Activated CD8-positive, alpha-beta T cell treated with anti-CD3 and anti-CD28 coated beads, Interleukin-2, amount 10 ng/mL, durations not matched to agents 7 days and 5 days (primary cell): ENCODE measurements around the gene CNTN1. TPM values are rescaled to one million over a fixed set of nuclear protein-coding genes. Genes with fewer than 3 reads are reported as not detected.

ENCODE experiments used
- ATAC-seq: fragments of 150-1000 bp; cut with Tn5 transposase; one replicate; pipeline ENCODE4 v1.10.0; 2021; ENCODE audit warnings: moderate library complexity
- CTCF ChIA-PET: fragments of 350-600 bp; sonication (Branson Sonifier 250); formaldehyde crosslinking; loops from one replicate; lab custom pipeline; 2021; ENCODE audit warnings: antibody characterized with exemption; lab: Charles Lee
- POLR2A ChIA-PET: fragments of 350-600 bp; sonication (Branson Sonifier 250); formaldehyde crosslinking; loops from one replicate; lab custom pipeline; 2021; ENCODE audit warnings: antibody characterized with exemption; lab: Charles Lee
- DNase-seq: peaks from one replicate; pipeline ENCODE4 v3.0.0-alpha.2; 2020
- H3K27ac Mint-ChIP-seq: one replicate; pipeline ENCODE4 v1.8.0; 2021; ENCODE audit warnings: mild to moderate bottlenecking, mixed read lengths
- H3K27me3 Mint-ChIP-seq: one replicate; pipeline ENCODE4 v1.8.0; 2021; ENCODE audit warnings: low read depth, mixed read lengths
- H3K36me3 Mint-ChIP-seq: one replicate; pipeline ENCODE4 v1.8.0; 2021; ENCODE audit warnings: low read depth, mixed read lengths
- H3K4me1 Mint-ChIP-seq: one replicate; pipeline ENCODE4 v1.8.0; 2021; ENCODE audit warnings: low read depth, mixed read lengths
- H3K4me3 Mint-ChIP-seq: one replicate; pipeline ENCODE4 v1.8.0; 2021; ENCODE audit warnings: mild to moderate bottlenecking, mixed read lengths
- H3K9me3 Mint-ChIP-seq: one replicate; pipeline ENCODE4 v1.8.0; 2022; ENCODE audit warnings: mixed read lengths; ENCODE audit not compliant: insufficient read depth
- total RNA-seq, 2 experiments: library from RNA; stranded (reverse); gene quantifications; one replicate each; pipeline ENCODE4 v1.2.3, GENCODE V29; 2021

Gene CNTN1
- total RNA-seq, 2 experiments from 2014 or later = not detected

DNA sequence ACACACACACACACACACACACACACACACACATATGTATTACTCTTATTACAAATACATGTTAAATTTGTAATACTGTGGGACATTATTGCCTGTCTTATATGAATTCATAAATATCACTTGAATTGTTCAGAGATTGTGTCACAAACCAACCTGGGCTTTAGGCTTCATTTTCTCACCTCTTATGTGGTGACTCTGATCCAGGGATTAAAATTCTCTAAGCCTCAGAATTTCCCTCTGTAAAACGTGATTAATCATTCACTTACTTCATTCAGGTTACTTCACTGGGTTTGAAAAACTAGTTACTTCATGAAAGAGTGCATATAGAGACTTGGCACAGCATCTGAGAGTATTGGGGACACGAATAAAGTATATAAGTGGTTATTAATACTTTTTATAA lies 255.6 kb downstream of the CNTN1 start:
- ChIA-PET POLR2A (no interaction called here), CTCF (interaction anchor here (2.5 kb wide), 1 partner anchor 1076 kb away, joined by 19 read pairs; no protein-coding TSS in a partner anchor)
- no peak overlapping the region for H3K4me3 Mint-ChIP-seq
- DNase-seq = no peak
- no peaks in the 10 kb centered on the region for H3K4me1 Mint-ChIP-seq
- no peaks in the 10 kb centered on the region for H3K27me3 Mint-ChIP-seq
- H3K9me3 Mint-ChIP-seq = no peaks in the 10 kb centered on the region
- H3K36me3 Mint-ChIP-seq = no peaks in the 10 kb centered on the region
- no peak overlapping the region for H3K27ac Mint-ChIP-seq
- no peak for ATAC-seq

GRCh38 chr12:40953076-40953475 lies 260.8 kb downstream of the CNTN1 start:
- no peak overlapping the region for H3K27ac Mint-ChIP-seq
- no peak for DNase-seq
- no peak overlapping the region for H3K4me3 Mint-ChIP-seq
- H3K4me1 Mint-ChIP-seq = no peaks in the 10 kb centered on the region
- H3K36me3 Mint-ChIP-seq = no peaks in the 10 kb centered on the region
- POLR2A ChIA-PET = no interaction called here
- no peaks in the 10 kb centered on the region for H3K27me3 Mint-ChIP-seq
- no peaks in the 10 kb centered on the region for H3K9me3 Mint-ChIP-seq
- no peak for ATAC-seq
- CTCF ChIA-PET = no interaction called here

DNA sequence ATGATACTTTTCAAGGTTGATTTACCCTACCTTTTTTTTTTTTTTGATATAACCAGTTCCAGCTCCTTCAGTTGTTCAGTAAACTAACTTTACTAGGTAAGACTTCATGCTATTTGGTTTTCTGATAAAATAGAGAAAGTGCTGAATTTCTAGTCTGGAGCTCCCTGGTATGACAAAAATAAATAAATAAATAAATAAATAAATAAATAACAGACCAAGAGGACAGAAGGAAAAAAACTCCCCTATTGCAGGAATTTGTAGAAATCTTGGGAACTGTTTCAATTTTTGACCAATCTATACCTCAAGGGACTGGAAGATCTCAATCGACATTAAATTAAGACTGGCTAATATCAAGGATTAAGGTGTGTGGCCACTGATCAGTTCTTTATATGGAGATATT lies 265.2 kb downstream of the CNTN1 start:
- CTCF ChIA-PET = no interaction called here
- POLR2A ChIA-PET = no interaction called here
- Mint-ChIP-seq H3K4me3 (no peak overlapping the region), H3K27me3 (no peaks in the 10 kb centered on the region), H3K27ac (no peak overlapping the region), H3K9me3 (no peaks in the 10 kb centered on the region), H3K4me1 (no peaks in the 10 kb centered on the region), H3K36me3 (no peaks in the 10 kb centered on the region)
- DNase-seq (no peak), ATAC-seq (no peak)

- Mint-ChIP-seq H3K9me3 (no peaks in the 10 kb centered on the region), H3K4me1 (no peaks in the 10 kb centered on the region), H3K27me3 (no peaks in the 10 kb centered on the region), H3K27ac (no peak overlapping the region), H3K36me3 (no peaks in the 10 kb centered on the region), H3K4me3 (no peak overlapping the region)
- ChIA-PET POLR2A (no interaction called here), CTCF (no interaction called here)
- DNase-seq = no peak
- ATAC-seq = no peak
Measured at GRCh38 chr12:40959041-40959440, 266.8 kb downstream of the CNTN1 start.

- POLR2A ChIA-PET = no interaction called here
- H3K27ac Mint-ChIP-seq = no peak overlapping the region
- no peaks in the 10 kb centered on the region for H3K36me3 Mint-ChIP-seq
- H3K4me1 Mint-ChIP-seq = no peaks in the 10 kb centered on the region
- H3K4me3 Mint-ChIP-seq = no peak overlapping the region
- ATAC-seq (no peak), DNase-seq (no peak)
- CTCF ChIA-PET = no interaction called here
- no peaks in the 10 kb centered on the region for H3K9me3 Mint-ChIP-seq
- H3K27me3 Mint-ChIP-seq = no peaks in the 10 kb centered on the region
Measured at GRCh38 chr12:40963751-40964150, 271.5 kb downstream of the CNTN1 start.

GRCh38 chr12:40969796-40970195 lies 277.6 kb downstream of the CNTN1 start:
- H3K4me3 Mint-ChIP-seq = no peak overlapping the region

GRCh38 chr12:40970320-40970907 lies 278.2 kb downstream of the CNTN1 start:
- H3K4me3 Mint-ChIP-seq = no peak overlapping the region
- POLR2A ChIA-PET = no interaction called here
- CTCF ChIA-PET = no interaction called here
- no peaks in the 10 kb centered on the region for H3K9me3 Mint-ChIP-seq
- no peaks in the 10 kb centered on the region for H3K36me3 Mint-ChIP-seq
- no peaks in the 10 kb centered on the region for H3K4me1 Mint-ChIP-seq
- DNase-seq = no peak
- no peak for ATAC-seq
- no peaks in the 10 kb centered on the region for H3K27me3 Mint-ChIP-seq
- no peak overlapping the region for H3K27ac Mint-ChIP-seq

More at GRCh38 chr12:40969796-40970195, 277.6 kb downstream of the CNTN1 start:
- H3K9me3 Mint-ChIP-seq = no peaks in the 10 kb centered on the region
- DNase-seq (no peak), ATAC-seq (no peak)
- POLR2A ChIA-PET = no interaction called here
- CTCF ChIA-PET = no interaction called here
- no peaks in the 10 kb centered on the region for H3K4me1 Mint-ChIP-seq
- H3K27ac Mint-ChIP-seq = no peak overlapping the region
- no peaks in the 10 kb centered on the region for H3K36me3 Mint-ChIP-seq
- no peaks in the 10 kb centered on the region for H3K27me3 Mint-ChIP-seq

GRCh38 chr12:40971911-40972310 lies 279.7 kb downstream of the CNTN1 start:
- no peak for DNase-seq
- no peak for ATAC-seq
- ChIA-PET POLR2A (no interaction called here), CTCF (no interaction called here)
- Mint-ChIP-seq H3K36me3 (no peaks in the 10 kb centered on the region), H3K4me3 (no peak overlapping the region), H3K27me3 (no peaks in the 10 kb centered on the region), H3K4me1 (no peaks in the 10 kb centered on the region), H3K9me3 (no peaks in the 10 kb centered on the region), H3K27ac (no peak overlapping the region)

- Mint-ChIP-seq H3K4me1 (no peaks in the 10 kb centered on the region), H3K27me3 (no peaks in the 10 kb centered on the region), H3K27ac (no peak overlapping the region), H3K9me3 (no peaks in the 10 kb centered on the region), H3K36me3 (no peaks in the 10 kb centered on the region), H3K4me3 (no peak overlapping the region)
- ATAC-seq = no peak
- POLR2A ChIA-PET = no interaction called here
- no peak for DNase-seq
- CTCF ChIA-PET = no interaction called here
Measured at GRCh38 chr12:40976546-40976945, 284.3 kb downstream of the CNTN1 start.

DNA sequence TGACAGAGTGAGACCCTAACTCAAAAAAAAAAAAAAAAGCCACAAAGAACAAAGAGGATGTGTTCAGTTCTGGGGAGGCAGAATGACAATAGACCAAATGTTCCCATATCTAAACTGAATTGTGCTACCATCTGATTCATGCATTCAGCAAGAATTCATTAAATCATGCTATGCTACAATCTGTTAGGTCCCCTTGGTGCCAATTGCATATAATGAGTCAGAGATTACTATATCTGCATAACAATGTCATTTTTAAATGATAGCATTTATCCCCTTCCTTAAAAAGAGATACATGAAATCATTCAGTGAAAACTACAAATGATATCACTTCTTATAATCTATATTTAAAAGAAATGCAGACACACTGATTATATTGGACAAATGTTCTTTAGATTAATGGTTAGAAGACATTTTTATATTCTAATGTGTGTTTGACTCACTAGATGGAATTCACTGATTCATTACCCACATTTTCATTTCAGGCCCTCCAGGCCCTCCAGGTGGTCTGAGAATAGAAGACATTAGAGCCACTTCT lies 288.3 kb downstream of the CNTN1 start:
- no peaks in the 10 kb centered on the region for H3K4me1 Mint-ChIP-seq
- ATAC-seq (no peak), DNase-seq (no peak)
- ChIA-PET CTCF (no interaction called here), POLR2A (no interaction called here)
- no peaks in the 10 kb centered on the region for H3K27me3 Mint-ChIP-seq
- H3K9me3 Mint-ChIP-seq = no peaks in the 10 kb centered on the region
- H3K4me3 Mint-ChIP-seq = no peak overlapping the region
- no peak overlapping the region for H3K27ac Mint-ChIP-seq
- no peaks in the 10 kb centered on the region for H3K36me3 Mint-ChIP-seq

DNA sequence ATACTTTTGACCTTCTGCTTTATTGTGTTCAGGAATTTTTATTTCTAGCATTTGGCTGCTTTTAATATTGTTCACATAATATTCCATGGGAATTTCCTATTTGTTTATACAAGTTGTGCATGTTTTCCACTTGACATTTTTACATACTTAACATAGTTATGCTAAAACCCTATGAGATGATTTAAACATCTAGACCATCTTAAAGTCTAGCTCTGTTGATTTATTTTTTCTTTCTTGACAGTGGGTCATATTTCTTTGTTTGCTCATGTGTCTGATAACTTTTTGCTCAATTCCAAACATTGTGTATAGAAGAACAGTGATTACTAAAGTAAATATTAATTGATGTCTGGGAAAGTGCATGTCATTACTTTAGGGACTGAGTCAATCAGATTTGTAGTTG lies 293.8 kb downstream of the CNTN1 start:
- no peak overlapping the region for H3K4me3 Mint-ChIP-seq
- POLR2A ChIA-PET = no interaction called here
- no peaks in the 10 kb centered on the region for H3K36me3 Mint-ChIP-seq
- H3K9me3 Mint-ChIP-seq = no peaks in the 10 kb centered on the region
- H3K4me1 Mint-ChIP-seq = no peaks in the 10 kb centered on the region
- CTCF ChIA-PET = no interaction called here
- H3K27ac Mint-ChIP-seq = no peak overlapping the region
- ATAC-seq (no peak), DNase-seq (no peak)
- H3K27me3 Mint-ChIP-seq = no peaks in the 10 kb centered on the region

DNA sequence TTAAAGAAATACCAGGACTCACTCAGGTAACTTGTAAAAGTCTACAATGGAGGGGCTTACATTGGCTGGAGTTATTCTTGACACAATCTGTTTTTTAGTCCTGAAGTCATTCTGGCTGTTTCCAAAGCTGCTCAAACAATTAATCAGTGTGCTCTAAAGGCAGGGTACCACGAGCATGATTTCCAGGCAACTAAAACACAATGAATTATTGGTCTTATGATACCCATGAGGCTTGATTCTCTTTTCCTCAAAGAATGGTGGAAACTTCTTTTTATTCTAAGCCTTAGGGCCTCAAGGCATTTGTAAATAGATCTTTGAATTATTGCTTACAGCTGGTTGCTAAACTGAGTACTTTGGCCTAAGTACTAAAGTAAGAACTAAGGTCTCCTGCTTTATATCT lies 296.1 kb downstream of the CNTN1 start:
- Mint-ChIP-seq H3K27me3 (no peaks in the 10 kb centered on the region), H3K4me3 (no peak overlapping the region), H3K4me1 (no peaks in the 10 kb centered on the region), H3K9me3 (no peaks in the 10 kb centered on the region), H3K27ac (no peak overlapping the region), H3K36me3 (no peaks in the 10 kb centered on the region)
- DNase-seq (no peak), ATAC-seq (no peak)
- CTCF ChIA-PET = no interaction called here
- POLR2A ChIA-PET = no interaction called here

DNA sequence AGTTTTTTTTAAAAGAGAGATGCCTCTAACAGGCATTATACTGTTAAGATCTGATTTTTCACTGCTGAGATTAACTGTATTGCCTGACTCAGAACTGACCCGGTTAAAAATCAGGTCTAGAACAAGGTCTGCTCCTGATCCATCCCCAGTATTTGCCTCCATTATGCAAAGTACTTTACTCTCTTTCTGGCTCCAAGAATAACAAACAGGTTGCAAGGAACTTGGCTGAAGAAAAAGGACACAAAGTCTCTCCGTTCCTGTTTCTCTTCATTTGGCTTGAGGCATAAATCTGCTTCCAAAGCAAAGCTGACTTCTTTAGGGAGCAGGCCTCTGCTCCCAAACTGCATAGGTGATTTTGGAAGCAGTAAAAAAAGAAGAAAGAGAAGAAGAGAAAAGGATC lies 296.6 kb downstream of the CNTN1 start:
- Mint-ChIP-seq H3K4me3 (no peak overlapping the region), H3K9me3 (no peaks in the 10 kb centered on the region), H3K36me3 (no peaks in the 10 kb centered on the region), H3K27ac (no peak overlapping the region), H3K27me3 (no peaks in the 10 kb centered on the region), H3K4me1 (no peaks in the 10 kb centered on the region)
- ChIA-PET CTCF (no interaction called here), POLR2A (no interaction called here)
- no peak for ATAC-seq
- DNase-seq = no peak
